Thoracic aorta (tissue), 2 donors: Measurements from ENCODE around the gene TNFAIP2. TPM values are rescaled to one million over a fixed set of nuclear protein-coding genes. Genes with fewer than 3 reads are reported as not detected.
"Not testable (repeated sequence)": the region's sequence is repeated elsewhere in the genome, so short reads cannot be mapped to it uniquely, and the experiment has no call there.

ENCODE experiments used
- ATAC-seq: fragments of 150-250 bp; one replicate; pipeline ENCODE4 v1.8.0; 2017; ENCODE audit warnings: low read depth; ENCODE audit not compliant: insufficient number of reproducible peaks, low FRiP score
- DNase-seq: peaks from one replicate; pipeline ENCODE4 v3.0.0-alpha.2; 2020; ENCODE audit warnings: low spot score
- H3K27ac ChIP-seq, 2 donors: fragments of 200-600 bp; sonication (generic); 1 replicate in 1 of 2; 2 replicates in 1 of 2; pipeline ENCODE4 v1.5.1; 2016; ENCODE audit warnings: mild to moderate bottlenecking in 2 of 2, moderate library complexity in 2 of 2
- H3K27me3 ChIP-seq: fragments of 200-600 bp; sonication (generic); replicated peaks from 2 replicates; pipeline ENCODE4 v1.6.0; 2016; ENCODE audit warnings: mild to moderate bottlenecking; ENCODE audit not compliant: insufficient read depth
- H3K36me3 ChIP-seq: fragments of 200-600 bp; sonication (generic); one replicate; pipeline ENCODE4 v1.5.1; 2016
- H3K4me1 ChIP-seq, 2 donors: fragments of 200-600 bp; sonication (generic); 1 replicate in 1 of 2; 2 replicates in 1 of 2; pipeline versions ENCODE4 v1.5.1 to v1.6.0; 2016; ENCODE audit warnings: low read depth in 2 of 2, mild to moderate bottlenecking in 1 of 2; ENCODE audit not compliant: control insufficient read depth in 1 of 2
- H3K4me3 ChIP-seq: fragments of 200-600 bp; sonication (generic); 2 replicates; pipeline ENCODE4 v1.5.1; 2016; ENCODE audit warnings: mild to moderate bottlenecking
- H3K9me3 ChIP-seq: fragments of 200-600 bp; sonication (generic); 2 replicates; pipeline ENCODE4 v1.5.1; 2016
- CTCF ChIP-seq: fragments of 200-600 bp; sonication (generic); IDR thresholded peaks from one replicate; pipeline ENCODE4 v1.5.1; 2019; ENCODE audit warnings: antibody characterized with exemption
- total RNA-seq, 2 donors: library from RNA; depleted of rRNA; stranded (reverse); fragments of >200 nt; gene quantifications; one replicate each; pipeline versions ENCODE4 v1.1.0 to v1.2.3, GENCODE V29; 2016

The TNFAIP2 gene
- total RNA-seq, 2 donors from 2014 or later: 135 to 228 TPM

- Histone ChIP-seq H3K27ac (no peak overlapping the region), H3K4me1 (peaks cover 11 to 21% of the 10 kb centered on the region in 2 donors), H3K27me3 (no peaks in the 10 kb centered on the region), H3K9me3 (no peaks in the 10 kb centered on the region), H3K4me3 (no peak overlapping the region), H3K36me3 (no peaks in the 10 kb centered on the region)
- no peak for TF ChIP-seq CTCF
- ATAC-seq: no peak
- DNase-seq: no peak
These were observed 10.0 kb upstream of the TNFAIP2 start for GRCh38 chr14:103113303-103113702.

- no peak for ATAC-seq
- Histone ChIP-seq H3K27me3 (no peaks in the 10 kb centered on the region), H3K4me1 (peaks cover 11 to 25% of the 10 kb centered on the region in 2 donors), H3K27ac (no peak overlapping the region), H3K9me3 (no peaks in the 10 kb centered on the region), H3K4me3 (no peak overlapping the region), H3K36me3 (no peaks in the 10 kb centered on the region)
- no peak for TF ChIP-seq CTCF
- no peak for DNase-seq
These were observed 9.5 kb upstream of the TNFAIP2 start for GRCh38 chr14:103113774-103114173.

GRCh38 chr14:103115086-103115679 lies 8.1 kb upstream of the TNFAIP2 start:
- not testable (repeated sequence) for H3K9me3 ChIP-seq, ATAC-seq, H3K36me3 ChIP-seq, DNase-seq, H3K27me3 ChIP-seq, H3K27ac ChIP-seq
- peak overlapping the region; percentile 49 for H3K4me3 ChIP-seq
- H3K4me1 ChIP-seq: peaks cover 9 to 21% of the 10 kb centered on the region in 2 donors

- Histone ChIP-seq H3K36me3 (no peaks in the 10 kb centered on the region), H3K27me3 (no peaks in the 10 kb centered on the region), H3K4me1 (peaks cover 4 to 18% of the 10 kb centered on the region in 2 donors), H3K27ac (no peak overlapping the region), H3K9me3 (no peaks in the 10 kb centered on the region), H3K4me3 (no peak overlapping the region)
- TF ChIP-seq CTCF: no peak
- DNase-seq: no peak
- no peak for ATAC-seq
These were observed 7.3 kb upstream of the TNFAIP2 start for GRCh38 chr14:103115845-103116572.

GRCh38 chr14:103116636-103117035 lies 6.6 kb upstream of the TNFAIP2 start:
- TF ChIP-seq CTCF: no peak
- peaks cover 0 to 20% of the 10 kb centered on the region in 2 donors for H3K4me1 ChIP-seq

GRCh38 chr14:103117499-103117898 lies 5.8 kb upstream of the TNFAIP2 start:
- not testable (repeated sequence) for DNase-seq, H3K4me3 ChIP-seq, H3K27me3 ChIP-seq, H3K9me3 ChIP-seq, H3K27ac ChIP-seq, H3K36me3 ChIP-seq, ATAC-seq
- peaks cover 7 to 28% of the 10 kb centered on the region in 2 donors for H3K4me1 ChIP-seq

More at GRCh38 chr14:103116636-103117035, 6.6 kb upstream of the TNFAIP2 start:
- no peak for DNase-seq
- no peak overlapping the region for H3K4me3 ChIP-seq
- H3K27me3 ChIP-seq: no peaks in the 10 kb centered on the region
- H3K27ac ChIP-seq: no peak overlapping the region
- H3K9me3 ChIP-seq: no peaks in the 10 kb centered on the region
- H3K36me3 ChIP-seq: no peaks in the 10 kb centered on the region
- ATAC-seq: no peak
